ENCODE results near the gene BANF1. TPM values are rescaled to one million over a fixed set of nuclear protein-coding genes. Genes with fewer than 3 reads are reported as not detected.

BANF1 gene
- total and polyA plus RNA-seq, 2 of the 13 experiments (the other 11 are each of a cell fraction or from before 2014, with no cell fraction given): 40.5 to 86.5 TPM

GRCh38 chr11:66001942-66002647, at the start of gene BANF1, which contains the start of gene EIF1AD (continued):
- TF ChIP-seq NFAT5 (CRISPR knock-in tag; IDR thresholded peaks at IDR 0.05) (no peak; the same call in 1 of the 2 replicates), MIER2 (CRISPR knock-in tag; IDR thresholded peaks at IDR 0.05) (peak; percentile 72; the same call in 1 of the 2 replicates), ZNF317 (CRISPR knock-in tag; IDR thresholded peaks at IDR 0.05) (peak; percentile 70; the same call in 1 of the 2 replicates), ZNF253 (CRISPR knock-in tag; IDR thresholded peaks at IDR 0.05; ENCODE audit: borderline replicate concordance) (no peak; the same call in 1 of the 2 replicates), PRMT3 (CRISPR knock-in tag; IDR thresholded peaks at IDR 0.05; ENCODE audit: borderline replicate concordance, low read depth) (no peak), GMEB2 (CRISPR knock-in tag; IDR thresholded peaks at IDR 0.05; ENCODE audit: low read depth) (peak; percentile 61), KLF6 (CRISPR knock-in tag; IDR thresholded peaks at IDR 0.05) (peak; percentile 92)
- TF ChIP-seq, protein P1, sequence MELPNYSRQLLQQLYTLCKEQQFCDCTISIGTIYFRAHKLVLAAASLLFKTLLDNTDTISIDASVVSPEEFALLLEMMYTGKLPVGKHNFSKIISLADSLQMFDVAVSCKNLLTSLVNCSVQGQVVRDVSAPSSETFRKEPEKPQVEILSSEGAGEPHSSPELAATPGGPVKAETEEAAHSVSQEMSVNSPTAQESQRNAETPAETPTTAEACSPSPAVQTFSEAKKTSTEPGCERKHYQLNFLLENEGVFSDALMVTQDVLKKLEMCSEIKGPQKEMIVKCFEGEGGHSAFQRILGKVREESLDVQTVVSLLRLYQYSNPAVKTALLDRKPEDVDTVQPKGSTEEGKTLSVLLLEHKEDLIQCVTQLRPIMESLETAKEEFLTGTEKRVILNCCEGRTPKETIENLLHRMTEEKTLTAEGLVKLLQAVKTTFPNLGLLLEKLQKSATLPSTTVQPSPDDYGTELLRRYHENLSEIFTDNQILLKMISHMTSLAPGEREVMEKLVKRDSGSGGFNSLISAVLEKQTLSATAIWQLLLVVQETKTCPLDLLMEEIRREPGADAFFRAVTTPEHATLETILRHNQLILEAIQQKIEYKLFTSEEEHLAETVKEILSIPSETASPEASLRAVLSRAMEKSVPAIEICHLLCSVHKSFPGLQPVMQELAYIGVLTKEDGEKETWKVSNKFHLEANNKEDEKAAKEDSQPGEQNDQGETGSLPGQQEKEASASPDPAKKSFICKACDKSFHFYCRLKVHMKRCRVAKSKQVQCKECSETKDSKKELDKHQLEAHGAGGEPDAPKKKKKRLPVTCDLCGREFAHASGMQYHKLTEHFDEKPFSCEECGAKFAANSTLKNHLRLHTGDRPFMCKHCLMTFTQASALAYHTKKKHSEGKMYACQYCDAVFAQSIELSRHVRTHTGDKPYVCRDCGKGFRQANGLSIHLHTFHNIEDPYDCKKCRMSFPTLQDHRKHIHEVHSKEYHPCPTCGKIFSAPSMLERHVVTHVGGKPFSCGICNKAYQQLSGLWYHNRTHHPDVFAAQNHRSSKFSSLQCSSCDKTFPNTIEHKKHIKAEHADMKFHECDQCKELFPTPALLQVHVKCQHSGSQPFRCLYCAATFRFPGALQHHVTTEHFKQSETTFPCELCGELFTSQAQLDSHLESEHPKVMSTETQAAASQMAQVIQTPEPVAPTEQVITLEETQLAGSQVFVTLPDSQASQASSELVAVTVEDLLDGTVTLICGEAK (IDR thresholded peaks at IDR 0.05): peak; percentile 96
- TF ChIP-seq, protein P1 (CRISPR knock-in tag; IDR thresholded peaks at IDR 0.05): peak; percentile 90

Measured in HepG2 (cell line).